Spleen (tissue), 11 donors: Measurements from ENCODE around the gene OR5W2. TPM values are rescaled to one million over a fixed set of nuclear protein-coding genes. Genes with fewer than 3 reads are reported as not detected.
"Not testable (repeated sequence)": the region's sequence is repeated elsewhere in the genome, so short reads cannot be mapped to it uniquely, and the experiment has no call there.

Experiments used
- DNase-seq: peaks from one replicate; pipeline ENCODE4 v3.0.0-alpha.2; 2020
- H3K27ac ChIP-seq, 8 donors: fragments of 200-600 bp; sonication (generic) in 7 of 8; 1 replicate in 4 of 8; 2 replicates in 4 of 8; pipeline versions ENCODE4 v1.5.0 to v1.8.0; 2016 to 2021; ENCODE audit warnings: inconsistent platforms in 4 of 8, mild to moderate bottlenecking in 4 of 8, moderate library complexity in 1 of 8
- H3K27me3 ChIP-seq, 7 donors: fragments of 200-600 bp; sonication (generic) in 6 of 7; replicated peaks in 1 of 7; 1 replicate in 4 of 7; 2 replicates in 3 of 7; pipeline versions ENCODE4 v1.5.0 to v1.8.0; 2016 to 2021; ENCODE audit warnings: inconsistent platforms in 3 of 7, mild to moderate bottlenecking in 1 of 7
- H3K36me3 ChIP-seq, 6 donors: fragments of 200-600 bp; sonication (generic) in 5 of 6; 1 replicate in 4 of 6; 2 replicates in 2 of 6; pipeline versions ENCODE4 v1.5.0 to v1.8.0; 2016 to 2021; ENCODE audit warnings: inconsistent platforms in 2 of 6
- H3K4me1 ChIP-seq, 6 donors: fragments of 200-600 bp; sonication (generic) in 5 of 6; 1 replicate in 3 of 6; 2 replicates in 3 of 6; pipeline versions ENCODE4 v1.5.0 to v1.8.0; 2016 to 2021; ENCODE audit warnings: inconsistent platforms in 3 of 6
- H3K4me3 ChIP-seq, 8 donors: fragments of 200-600 bp; sonication (generic) in 7 of 8; 1 replicate in 4 of 8; 2 replicates in 4 of 8; pipeline versions ENCODE4 v1.5.0 to v1.8.0; 2016 to 2021; ENCODE audit warnings: inconsistent platforms in 4 of 8, mild to moderate bottlenecking in 4 of 8, moderate library complexity in 2 of 8
- H3K9me3 ChIP-seq, 8 donors: fragments of 200-600 bp; sonication (generic) in 7 of 8; 1 replicate in 4 of 8; 2 replicates in 4 of 8; pipeline versions ENCODE4 v1.5.0 to v1.8.0; 2016 to 2021; ENCODE audit warnings: inconsistent platforms in 4 of 8
- CTCF ChIP-seq, 11 experiments: fragments of 200-600 bp in 7 of 11; fragments of 450-650 bp in 4 of 11; sonication (generic) in 4 of 11; IDR thresholded peaks in 8 of 11; conservative IDR thresholded peaks in 3 of 11; 1 replicate in 7 of 11; 2 replicates in 4 of 11; pipeline versions ENCODE4 v1.4.0 to v1.8.0; 2016 to 2021; ENCODE audit warnings: antibody characterized with exemption in 11 of 11, inconsistent platforms in 4 of 11, mild to moderate bottlenecking in 1 of 11
- POLR2A ChIP-seq, 3 donors: fragments of 450-650 bp; IDR thresholded peaks; one replicate each; pipeline ENCODE4 v1.5.1; 2017; ENCODE audit warnings: antibody characterized with exemption in 3 of 3, mild to moderate bottlenecking in 1 of 3
- POLR2AphosphoS5 ChIP-seq, 3 donors: sonication (generic); formaldehyde crosslinking; IDR thresholded peaks; one replicate each; pipeline ENCODE4 v1.5.1; 2017; ENCODE audit warnings: antibody characterized with exemption in 3 of 3
- WGBS, 5 donors: extraction: QIAGEN DNeasy Blood & Tissue Kit in 3 of 5; methylation state at CpG; one replicate each; pipeline versions ENCODE4 v1.1.5 to v1.1.7; 2013 to 2018; 5-methylcytosine and 5-hydroxymethylcytosine counted together
- intact Hi-C: fragments of 100-400 bp; cut with DNase I; formaldehyde crosslinking; loops from one replicate; pipeline ENCODE4 v1.15.0; 2023; ENCODE audit warnings: low total_unique reads
- polyA plus RNA-seq, 3 donors: library from polyadenylated mRNA; stranded (reverse); fragments of 200-250 nt; gene quantifications; one replicate each; pipeline ENCODE4 v1.2.1, GENCODE V29; 2013
- total RNA-seq, 7 donors: library from RNA; depleted of rRNA in 3 of 7; stranded (reverse); fragments of >200 nt in 3 of 7; fragmentation: NEBNext Ultra II Directional in 4 of 7; extraction: Animal tissue kit (Norgen Biotek cat#: 25700) in 4 of 7; gene quantifications; one replicate each; pipeline versions ENCODE4 v1.1.0 to v1.2.1, GENCODE V29; 2016 to 2021
- donor health status: healthy with polysubstance abuse.
- donor health status: DM: no; HTN: no; CAD: no; lungs with moderate emphysema.
- donor health status: DM: no; HTN: no; CAD: no.
- donor health status: Bipolar disorder and iron deficiency.
- donor health status: healthy.
- donor health status: DM: no; HTN: no; CAD: no.
- donor health status: DM: yes; HTN: yes; CAD: no.

Gene OR5W2
- total and polyA plus RNA-seq, 10 donors = not detected

- no peak for TF ChIP-seq POLR2AphosphoS5 (IDR thresholded peaks at IDR 0.05)
- TF ChIP-seq CTCF (IDR thresholded peaks at IDR 0.05 in 8 of 11, conservative IDR thresholded peaks at IDR 0.05 in 3 of 11) = no peak
- TF ChIP-seq POLR2A (IDR thresholded peaks at IDR 0.05) = no peak
- no peak within 1 kb of the TSS for H3K4me3 ChIP-seq
- WGBS, 5 donors = 54 to 77% (median 66%) methylated on average over 2 of the region's 2 CpGs
- no peak within 1 kb of the TSS for H3K27ac ChIP-seq
- no peak for DNase-seq
- no peaks in the 10 kb centered on the region for H3K36me3 ChIP-seq
- H3K27me3 ChIP-seq = no peaks in the 10 kb centered on the region
- H3K9me3 ChIP-seq = peaks cover 0 to 6% (median 0%) of the 10 kb centered on the region in 8 donors
- H3K4me1 ChIP-seq = no peaks in the 10 kb centered on the region
- intact Hi-C loops = no loop called here
These were observed 21.9 kb upstream of the OR5W2 start, which contains the start of gene OR5I1 for GRCh38 chr11:55936300-55936699. TSS of gene OR5I1 (minus strand) at chr11:55936400. CDS start at chr11:55936400, 0 bp downstream.

DNA sequence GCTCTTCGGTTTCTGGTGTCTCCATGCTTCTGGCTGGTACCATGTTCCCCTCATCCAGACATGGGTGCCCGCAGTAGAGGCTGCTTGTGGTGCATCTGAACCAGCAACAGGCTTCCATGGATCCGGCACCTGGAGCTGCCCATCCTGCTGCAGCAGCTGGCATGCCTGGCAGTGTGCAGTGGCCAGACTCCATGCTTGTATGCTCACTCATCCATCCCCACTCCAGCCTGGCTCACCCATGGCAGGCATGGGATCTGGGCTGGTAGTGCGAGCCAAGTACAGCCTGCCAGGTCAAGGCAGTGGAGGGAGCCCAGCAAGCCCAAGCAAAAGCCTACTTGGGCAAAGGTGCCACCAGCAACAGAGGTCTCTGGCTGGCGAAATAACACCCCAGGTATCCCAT, 6.2 kb upstream of the OR5W2 start:
- Histone ChIP-seq H3K4me1 (no peaks in the 10 kb centered on the region), H3K27me3 (no peaks in the 10 kb centered on the region), H3K9me3 (peaks cover 0 to 26% (median 6%) of the 10 kb centered on the region in 8 donors), H3K4me3 (no peak overlapping the region), H3K27ac (no peak overlapping the region), H3K36me3 (no peaks in the 10 kb centered on the region)
- no peak for TF ChIP-seq CTCF (IDR thresholded peaks at IDR 0.05 in 8 of 11, conservative IDR thresholded peaks at IDR 0.05 in 3 of 11)
- intact Hi-C loops = no loop called here
- DNase-seq = no peak
- 77 to 86% (median 81%) methylated on average over 3 to 5 of the region's 5 CpGs for WGBS, 5 donors

- intact Hi-C loops = no loop called here
- TF ChIP-seq POLR2AphosphoS5 (IDR thresholded peaks at IDR 0.05) = no peak
- no peak for TF ChIP-seq POLR2A (IDR thresholded peaks at IDR 0.05)
- TF ChIP-seq CTCF (IDR thresholded peaks at IDR 0.05 in 8 of 11, conservative IDR thresholded peaks at IDR 0.05 in 3 of 11) = no peak
- DNase-seq = no peak
- Histone ChIP-seq H3K4me1 (no peaks in the 10 kb centered on the region), H3K9me3 (peaks cover 0 to 14% (median 0%) of the 10 kb centered on the region in 8 donors), H3K4me3 (no peak overlapping the region), H3K27ac (no peak overlapping the region), H3K27me3 (no peaks in the 10 kb centered on the region), H3K36me3 (no peaks in the 10 kb centered on the region)
- WGBS, 5 donors = 28 to 34% (median 29%) methylated on average over 2 of the region's 2 CpGs
These were observed 12.1 kb downstream of the OR5W2 start for GRCh38 chr11:55902308-55902707.

DNA sequence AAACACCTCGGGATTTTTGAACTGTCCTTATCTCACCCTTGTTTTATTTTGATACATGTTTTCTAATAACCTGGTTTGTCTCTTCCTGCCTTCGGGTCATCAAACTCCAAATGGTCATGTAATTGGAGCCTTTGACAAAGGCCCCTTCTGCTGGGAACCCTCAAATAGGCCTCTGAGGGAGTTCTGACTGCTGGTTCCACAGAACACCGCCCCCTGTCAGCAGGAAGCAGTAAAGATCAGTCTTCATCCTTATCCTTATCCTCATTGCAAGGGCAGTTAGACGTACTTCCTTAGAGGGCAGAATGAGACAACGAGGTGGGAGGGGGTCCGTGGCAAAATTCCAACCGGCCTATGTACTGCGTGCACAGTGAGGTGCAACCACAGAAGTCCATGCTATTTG, 19.2 kb downstream of the OR5W2 start:
- Histone ChIP-seq H3K9me3 (peaks cover 0 to 28% (median 10%) of the 10 kb centered on the region in 8 donors), H3K36me3 (no peaks in the 10 kb centered on the region), H3K27me3 (no peaks in the 10 kb centered on the region), H3K4me1 (no peaks in the 10 kb centered on the region), H3K4me3 (no peak overlapping the region), H3K27ac (no peak overlapping the region)
- 58 to 66% (median 61%) methylated on average over 8 of the region's 8 CpGs for WGBS, 5 donors
- DNase-seq = no peak
- intact Hi-C loops = no loop called here
- no peak for TF ChIP-seq CTCF (IDR thresholded peaks at IDR 0.05 in 8 of 11, conservative IDR thresholded peaks at IDR 0.05 in 3 of 11)
- TF ChIP-seq POLR2AphosphoS5 (IDR thresholded peaks at IDR 0.05) = no peak
- no peak for TF ChIP-seq POLR2A (IDR thresholded peaks at IDR 0.05)

- 78 to 96% (median 89%) methylated on average over 9 of the region's 9 CpGs for WGBS, 5 donors
These were observed 28.9 kb downstream of the OR5W2 start for GRCh38 chr11:55885481-55885880.

DNA sequence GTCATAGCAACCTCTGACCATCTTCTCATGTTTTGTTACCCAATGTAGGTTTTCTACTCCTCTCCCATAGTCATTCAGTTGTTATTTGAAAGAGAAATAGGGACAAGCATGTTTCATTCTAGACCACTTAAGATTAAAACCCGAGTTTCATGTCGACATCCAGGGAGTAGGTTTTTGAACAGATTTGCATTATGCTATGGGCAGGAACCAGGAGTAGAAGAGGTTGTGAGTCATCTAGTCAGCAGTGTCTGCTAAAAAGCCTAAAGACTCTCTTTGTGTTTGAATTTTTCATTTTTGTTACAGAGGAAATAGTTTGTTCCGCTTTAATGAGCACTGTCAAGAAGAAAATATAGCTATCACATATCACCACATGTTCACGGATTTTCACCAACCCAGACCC, 29.4 kb downstream of the OR5W2 start:
- 76 to 91% (median 87%) methylated on average over 4 of the region's 4 CpGs for WGBS, 5 donors
- H3K9me3 ChIP-seq, H3K27ac ChIP-seq, intact Hi-C loops, H3K27me3 ChIP-seq, H3K36me3 ChIP-seq, DNase-seq, H3K4me1 ChIP-seq, H3K4me3 ChIP-seq: not testable (repeated sequence)

More at GRCh38 chr11:55885481-55885880, 28.9 kb downstream of the OR5W2 start:
- H3K9me3 ChIP-seq, intact Hi-C loops, H3K4me3 ChIP-seq, H3K27me3 ChIP-seq, H3K36me3 ChIP-seq, DNase-seq, H3K27ac ChIP-seq, H3K4me1 ChIP-seq: not testable (repeated sequence)

DNA sequence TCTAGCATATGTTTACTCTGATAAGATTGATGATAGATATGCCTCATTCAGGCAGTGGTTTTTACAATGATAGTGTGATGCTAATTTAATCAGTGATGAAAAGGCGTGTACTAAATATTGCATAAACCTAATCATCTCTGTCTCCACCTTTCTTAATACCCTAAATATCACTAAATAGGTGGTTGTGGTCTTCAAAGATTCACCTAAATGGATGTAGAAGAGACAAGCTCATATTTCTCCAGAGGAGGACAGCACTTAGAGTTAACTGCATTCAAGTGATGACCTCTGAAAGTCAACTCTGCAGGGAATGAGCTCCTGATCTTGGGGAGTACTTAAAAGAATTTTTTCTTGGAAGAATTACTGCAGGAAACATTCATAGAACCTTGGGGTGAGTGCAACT, 31.4 kb downstream of the OR5W2 start, which contains the start of gene TRIM51:
Gene TRIM51 (plus strand): TSS at position 301 of the 400 bp plus-strand sequence. CDS start 2,132 bp downstream, outside the sequence.
- H3K36me3 ChIP-seq, DNase-seq, H3K27ac ChIP-seq, H3K9me3 ChIP-seq, H3K27me3 ChIP-seq, H3K4me1 ChIP-seq, H3K4me3 ChIP-seq, intact Hi-C loops: not testable (repeated sequence)
- 62 to 88% (median 78%) methylated on average over 1 of the region's 1 CpG for WGBS, 5 donors
